NOMO-1 (cell line): Measurements from ENCODE around the gene EVI5.

Experiments used
- DNase-seq, 2 experiments: peaks; one replicate each; lab custom pipeline; 2025; ENCODE audit not compliant: unreplicated experiment in 2 of 2; lab: John Stamatoyannopoulos, UW

Gene EVI5

DNA sequence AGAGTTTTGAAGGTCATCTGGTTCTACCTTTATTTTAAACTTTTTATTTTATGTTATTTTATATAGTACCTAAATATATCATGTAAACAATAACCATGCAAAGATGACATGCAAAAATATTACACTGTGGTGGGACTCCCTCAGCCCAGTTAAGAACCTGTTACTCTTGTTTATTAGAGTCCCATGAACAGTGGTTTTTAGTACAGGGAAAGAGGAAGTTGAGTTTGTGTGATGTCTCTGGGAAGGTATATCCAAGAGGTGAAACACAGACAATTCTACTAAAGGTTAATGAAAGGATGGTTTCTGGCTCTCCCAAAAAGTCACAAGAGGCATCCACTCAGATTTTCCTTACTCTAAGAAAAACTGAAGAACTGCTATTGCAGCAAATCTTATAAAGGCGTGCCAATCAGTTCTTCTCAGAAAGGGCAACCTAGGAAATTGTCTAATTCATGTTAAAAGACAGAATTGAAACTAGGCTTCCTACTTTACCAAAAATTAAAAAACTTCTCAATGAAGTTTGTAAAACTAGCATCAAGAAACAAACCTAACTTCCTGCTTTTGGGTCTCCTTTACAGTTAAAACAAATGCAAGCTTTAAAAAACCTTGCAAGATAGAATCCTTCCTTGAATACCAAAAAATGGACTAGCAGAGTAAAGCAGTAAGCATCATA is 318.1 kb downstream of the EVI5 start:
- peak in 1 of 2 experiments; percentile 61 for DNase-seq

DNA sequence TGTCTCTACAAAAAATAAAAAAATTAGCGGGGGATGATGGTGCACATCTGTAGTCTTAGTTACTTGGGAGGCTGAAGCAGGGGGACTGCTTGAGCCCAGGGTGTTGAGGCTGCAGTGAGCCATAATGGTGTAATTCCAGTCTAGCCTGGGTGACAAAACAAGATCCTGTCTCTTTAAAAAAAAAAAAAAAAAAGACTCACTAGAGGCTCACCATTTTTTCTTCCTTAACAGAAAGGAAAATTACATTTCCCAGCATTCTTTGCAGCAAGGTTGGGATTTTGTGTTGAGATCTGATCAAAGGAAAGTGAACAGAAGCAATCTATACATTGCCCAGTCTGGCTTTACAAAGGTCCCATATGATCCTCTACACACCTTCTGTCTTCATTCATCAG is 319.7 kb downstream of the EVI5 start:
- DNase-seq, result no peak

DNA sequence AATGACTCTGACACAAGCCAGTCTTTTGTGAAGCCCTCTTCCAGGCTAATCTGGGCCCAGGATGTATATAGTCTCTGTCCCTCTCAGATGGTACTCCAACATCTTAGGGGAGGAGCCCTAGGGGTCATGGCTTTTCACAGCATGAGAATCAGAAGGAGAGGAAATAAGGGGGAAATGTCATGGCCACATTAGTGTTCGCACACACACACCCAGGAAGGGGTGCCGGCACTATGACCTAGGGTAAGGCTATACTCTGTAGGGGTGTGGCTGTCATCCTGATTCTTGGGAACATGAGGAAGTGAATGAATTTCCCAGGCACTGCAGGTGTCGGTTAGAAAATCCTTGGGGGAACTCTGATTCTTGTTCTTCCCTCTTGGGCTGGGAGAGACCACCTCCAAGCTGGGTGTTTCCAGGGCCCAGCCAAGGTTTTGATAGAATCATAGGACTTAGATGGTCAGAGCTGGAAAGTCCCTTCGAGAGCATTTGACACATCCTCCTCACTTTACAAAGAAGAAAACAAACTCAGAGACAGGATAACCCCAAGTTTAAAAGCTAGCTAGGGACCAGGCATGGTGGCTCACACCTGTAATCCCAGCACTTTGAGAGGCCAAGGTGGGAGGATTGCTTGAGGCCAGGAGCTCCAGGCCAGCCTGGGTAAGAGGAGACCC is 320.2 kb downstream of the EVI5 start:
- DNase-seq, result no peak

DNA sequence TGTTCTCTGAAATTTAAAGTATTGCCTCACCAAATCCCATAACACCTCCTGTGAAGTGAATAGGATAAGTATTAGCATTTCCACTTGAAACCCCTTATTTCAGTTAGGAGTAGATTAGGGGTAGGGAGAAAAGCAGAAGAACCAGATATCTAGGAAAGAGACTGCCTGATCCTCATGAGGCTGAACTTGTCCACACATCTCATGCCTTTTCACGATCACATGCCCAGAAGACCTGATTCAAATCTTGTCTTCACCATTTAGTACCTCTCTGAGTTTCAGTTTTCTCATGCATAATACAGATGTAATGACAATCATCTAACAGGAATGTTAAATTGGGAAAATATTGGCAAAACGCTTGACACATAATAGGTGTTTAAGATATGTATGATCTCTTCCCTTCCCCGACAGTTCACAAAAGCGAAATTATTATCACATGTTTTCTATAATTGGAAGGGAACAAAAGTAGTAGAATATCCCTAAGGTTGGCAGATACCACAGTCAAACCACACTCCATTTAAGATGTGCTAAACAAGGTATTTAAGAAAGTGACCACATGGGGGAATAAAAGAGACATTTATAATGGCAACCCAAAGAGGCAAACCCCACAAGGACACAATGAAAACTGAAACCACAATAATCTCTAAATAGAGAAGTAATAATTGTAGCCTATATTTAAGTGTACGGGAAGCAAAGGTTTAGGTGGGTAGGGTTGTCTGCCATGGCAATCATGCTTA is 323.4 kb downstream of the EVI5 start:
- DNase-seq, result peak; percentile 81 to 93

DNA sequence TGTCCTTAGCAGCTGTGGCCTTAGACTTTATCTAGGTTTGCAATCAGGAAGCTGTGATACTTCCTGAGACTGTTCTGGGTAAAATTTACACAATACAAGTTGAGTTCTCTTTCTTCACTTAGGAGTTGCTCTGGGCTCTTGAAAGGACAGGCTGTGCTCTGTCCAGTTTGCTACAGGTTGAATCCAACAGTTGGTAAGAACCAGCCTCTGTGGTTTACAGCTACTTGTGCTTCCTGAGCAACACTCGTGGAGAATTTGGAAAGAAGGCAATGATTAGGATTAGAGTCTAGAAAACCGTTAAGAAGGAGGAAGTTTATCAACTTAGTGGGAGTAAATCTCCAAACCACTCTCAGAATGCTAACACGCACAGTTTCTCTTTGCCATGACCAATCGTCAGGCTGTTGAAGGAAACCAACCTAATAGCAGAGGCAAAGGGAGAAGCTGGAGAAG is 325.0 kb downstream of the EVI5 start:
- peak; percentile 80 to 98 for DNase-seq
